ENCODE data around the gene EPHA10. TPM values are rescaled to one million over a fixed set of nuclear protein-coding genes. Genes with fewer than 3 reads are reported as not detected.

The EPHA10 gene
- total RNA-seq, 1 donor from 2014 or later: 0.97 TPM

DNA sequence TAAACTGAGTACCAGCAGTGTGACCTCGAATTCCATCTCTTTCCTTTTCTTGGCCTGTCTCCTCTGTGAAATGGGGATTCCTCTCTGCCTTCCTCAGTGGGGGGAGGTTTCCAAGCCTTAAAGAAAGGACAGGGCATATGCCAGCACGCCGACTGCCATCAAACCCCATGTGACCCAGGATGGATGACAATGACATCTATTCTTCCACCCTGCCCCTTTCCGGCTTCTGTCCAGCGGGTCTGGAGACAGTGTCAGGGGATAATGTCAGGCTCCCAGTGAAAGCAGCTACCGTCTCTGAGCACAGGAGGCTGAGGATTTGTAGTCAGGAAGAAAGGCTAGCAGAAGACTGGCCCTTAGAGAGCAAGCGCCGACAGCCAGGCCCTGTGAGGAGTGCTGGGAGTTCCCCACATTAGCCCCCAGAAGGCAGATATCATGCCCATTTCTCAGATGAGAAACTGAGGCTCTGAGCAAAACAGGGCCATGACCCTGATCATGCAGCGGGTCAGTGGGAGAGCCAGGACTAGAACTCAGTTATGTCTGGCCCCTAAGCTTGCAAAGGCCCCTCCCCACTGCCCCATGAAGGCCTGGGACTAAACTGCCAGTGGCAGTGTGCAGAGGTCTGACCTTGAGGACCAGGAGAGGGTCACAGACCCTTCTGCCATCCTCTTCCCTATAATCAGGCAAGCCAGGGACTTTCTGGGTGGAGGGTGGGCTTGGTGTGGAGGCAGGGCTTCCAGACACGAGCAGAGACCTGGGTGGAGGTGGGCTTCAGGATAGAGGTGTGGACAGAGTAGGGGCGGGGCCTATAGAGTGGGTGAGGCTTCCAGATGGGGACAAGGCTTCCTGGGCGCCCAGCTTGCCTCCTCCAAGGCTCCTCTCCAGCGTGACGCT, 42.5 kb downstream of the EPHA10 start:
- no peak for DNase-seq (ENCODE audit: extremely low spot score, unreplicated experiment)
- Mint-ChIP-seq H3K4me1 (ENCODE audit: unreplicated experiment) (no peaks in the 10 kb centered on the region), H3K9me3 (no peaks in the 10 kb centered on the region), H3K27ac (no peak overlapping the region), H3K27me3 (peaks cover 27% of the 10 kb centered on the region), H3K4me3 (no peak overlapping the region), H3K36me3 (no peaks in the 10 kb centered on the region)
- TF ChIP-seq, protein P1, sequence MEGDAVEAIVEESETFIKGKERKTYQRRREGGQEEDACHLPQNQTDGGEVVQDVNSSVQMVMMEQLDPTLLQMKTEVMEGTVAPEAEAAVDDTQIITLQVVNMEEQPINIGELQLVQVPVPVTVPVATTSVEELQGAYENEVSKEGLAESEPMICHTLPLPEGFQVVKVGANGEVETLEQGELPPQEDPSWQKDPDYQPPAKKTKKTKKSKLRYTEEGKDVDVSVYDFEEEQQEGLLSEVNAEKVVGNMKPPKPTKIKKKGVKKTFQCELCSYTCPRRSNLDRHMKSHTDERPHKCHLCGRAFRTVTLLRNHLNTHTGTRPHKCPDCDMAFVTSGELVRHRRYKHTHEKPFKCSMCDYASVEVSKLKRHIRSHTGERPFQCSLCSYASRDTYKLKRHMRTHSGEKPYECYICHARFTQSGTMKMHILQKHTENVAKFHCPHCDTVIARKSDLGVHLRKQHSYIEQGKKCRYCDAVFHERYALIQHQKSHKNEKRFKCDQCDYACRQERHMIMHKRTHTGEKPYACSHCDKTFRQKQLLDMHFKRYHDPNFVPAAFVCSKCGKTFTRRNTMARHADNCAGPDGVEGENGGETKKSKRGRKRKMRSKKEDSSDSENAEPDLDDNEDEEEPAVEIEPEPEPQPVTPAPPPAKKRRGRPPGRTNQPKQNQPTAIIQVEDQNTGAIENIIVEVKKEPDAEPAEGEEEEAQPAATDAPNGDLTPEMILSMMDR (conservative IDR thresholded peaks at IDR 0.05): no peak

DNA sequence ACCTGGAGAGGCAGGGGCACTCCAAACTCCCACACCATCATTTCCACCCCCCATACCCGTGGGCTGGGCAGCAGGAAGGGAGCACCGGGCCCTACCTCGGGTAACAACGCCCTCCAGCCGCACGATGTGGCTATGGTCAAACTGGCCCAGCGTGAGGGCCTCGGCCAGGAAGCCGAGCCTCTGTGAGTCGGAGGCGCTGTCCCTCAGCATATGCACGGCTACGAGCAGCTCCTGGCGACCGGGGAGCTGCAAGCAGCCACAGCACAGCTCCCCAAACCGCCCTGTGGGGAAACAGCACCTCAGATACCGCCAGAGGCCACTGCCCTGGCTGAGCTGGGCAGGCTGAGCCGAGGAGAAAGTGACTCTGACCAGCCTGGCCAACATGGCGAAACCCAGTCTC, 43.4 kb downstream of the EPHA10 start:
- H3K27ac Mint-ChIP-seq: no peak overlapping the region
- H3K9me3 Mint-ChIP-seq: no peaks in the 10 kb centered on the region
- peaks cover 25% of the 10 kb centered on the region for H3K27me3 Mint-ChIP-seq
- no peak for DNase-seq (ENCODE audit: extremely low spot score, unreplicated experiment)
- TF ChIP-seq, protein P1 (conservative IDR thresholded peaks at IDR 0.05): no peak
- no peak overlapping the region for H3K4me3 Mint-ChIP-seq
- H3K36me3 Mint-ChIP-seq: no peaks in the 10 kb centered on the region
- H3K4me1 Mint-ChIP-seq (ENCODE audit: unreplicated experiment): no peaks in the 10 kb centered on the region

DNA sequence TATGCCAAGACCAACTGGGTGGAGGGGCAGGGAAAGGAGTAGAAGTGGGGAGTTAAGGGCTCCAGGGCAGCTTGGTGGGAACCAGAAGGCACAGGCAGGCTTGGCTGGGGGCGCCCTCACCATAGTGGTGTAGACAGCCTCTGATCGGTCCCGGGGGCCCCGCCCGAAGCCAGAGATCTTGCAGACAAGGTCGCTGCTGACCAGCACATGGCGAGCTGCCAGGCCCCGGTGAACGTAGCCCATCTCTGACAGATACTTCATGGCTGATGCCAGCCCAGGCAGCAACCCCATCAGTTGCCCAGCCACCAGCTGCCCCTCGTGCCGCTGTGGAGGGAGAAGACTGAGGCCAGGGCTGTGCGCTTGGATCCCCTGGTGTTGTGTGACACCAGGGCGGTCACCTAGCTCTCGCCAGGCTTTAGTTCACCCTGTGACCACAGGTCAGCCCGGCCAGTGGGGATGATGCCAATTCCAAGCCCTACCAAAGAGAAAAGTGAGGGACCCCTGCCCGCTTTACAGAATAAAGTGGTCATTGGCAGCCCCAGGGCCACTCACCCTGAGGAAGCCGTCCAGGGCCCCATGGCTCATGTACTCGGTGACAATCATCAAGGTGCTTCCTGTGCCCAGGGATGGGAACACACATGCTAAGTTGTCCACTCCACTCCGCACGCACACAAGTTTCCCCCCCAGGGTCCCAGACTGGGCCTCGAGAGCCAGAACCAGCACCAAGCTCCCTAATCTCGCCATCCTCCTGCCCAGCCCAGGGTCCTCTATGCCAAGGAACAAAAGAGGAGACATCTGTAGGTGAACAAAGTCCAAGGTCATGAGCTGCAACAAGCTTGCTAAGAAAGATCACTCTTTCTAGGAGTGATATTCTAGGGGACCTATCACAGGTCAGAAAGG, 44.4 kb downstream of the EPHA10 start:
- H3K4me3 Mint-ChIP-seq: no peak overlapping the region
- no peaks in the 10 kb centered on the region for H3K4me1 Mint-ChIP-seq (ENCODE audit: unreplicated experiment)
- no peak for DNase-seq (ENCODE audit: extremely low spot score, unreplicated experiment)
- peaks cover 17% of the 10 kb centered on the region for H3K27me3 Mint-ChIP-seq
- H3K36me3 Mint-ChIP-seq: no peaks in the 10 kb centered on the region
- no peak overlapping the region for H3K27ac Mint-ChIP-seq
- H3K9me3 Mint-ChIP-seq: no peaks in the 10 kb centered on the region
- TF ChIP-seq, protein P1 (conservative IDR thresholded peaks at IDR 0.05): no peak

DNA sequence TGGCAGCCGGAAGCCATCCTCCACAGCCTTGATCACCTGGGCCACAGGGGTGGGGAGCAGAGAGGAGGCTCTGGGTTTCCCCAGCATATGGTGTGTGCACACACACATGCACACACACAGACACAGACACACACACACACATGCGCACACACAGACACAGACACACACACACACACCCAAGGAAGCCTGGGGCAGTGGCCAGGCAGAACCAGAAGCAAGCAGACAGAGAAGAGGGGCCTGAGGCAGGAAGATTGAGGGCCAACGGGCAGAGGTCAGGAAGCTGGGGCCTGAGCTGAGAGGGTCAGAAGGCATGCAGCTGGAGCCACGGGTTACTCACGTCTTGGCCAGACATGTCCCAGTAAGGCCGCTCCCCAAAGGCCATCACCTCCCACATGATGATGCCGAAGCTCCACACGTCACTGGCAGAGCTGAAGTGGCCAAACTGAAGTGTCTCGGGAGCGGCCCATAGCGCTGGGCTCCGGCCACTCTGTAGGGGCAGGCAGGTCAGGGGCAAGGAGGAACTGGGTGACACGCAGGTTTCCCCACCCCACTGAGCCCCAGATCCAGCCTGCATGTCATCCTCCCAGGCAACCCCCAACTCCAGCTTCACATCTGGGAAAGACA, 45.2 kb downstream of the EPHA10 start:
- H3K36me3 Mint-ChIP-seq: no peaks in the 10 kb centered on the region
- peaks cover 15% of the 10 kb centered on the region for H3K27me3 Mint-ChIP-seq
- H3K9me3 Mint-ChIP-seq: no peaks in the 10 kb centered on the region
- H3K4me3 Mint-ChIP-seq: no peak overlapping the region
- no peaks in the 10 kb centered on the region for H3K4me1 Mint-ChIP-seq (ENCODE audit: unreplicated experiment)
- no peak overlapping the region for H3K27ac Mint-ChIP-seq
- no peak for DNase-seq (ENCODE audit: extremely low spot score, unreplicated experiment)
- TF ChIP-seq, protein P1 (conservative IDR thresholded peaks at IDR 0.05): no peak

DNA sequence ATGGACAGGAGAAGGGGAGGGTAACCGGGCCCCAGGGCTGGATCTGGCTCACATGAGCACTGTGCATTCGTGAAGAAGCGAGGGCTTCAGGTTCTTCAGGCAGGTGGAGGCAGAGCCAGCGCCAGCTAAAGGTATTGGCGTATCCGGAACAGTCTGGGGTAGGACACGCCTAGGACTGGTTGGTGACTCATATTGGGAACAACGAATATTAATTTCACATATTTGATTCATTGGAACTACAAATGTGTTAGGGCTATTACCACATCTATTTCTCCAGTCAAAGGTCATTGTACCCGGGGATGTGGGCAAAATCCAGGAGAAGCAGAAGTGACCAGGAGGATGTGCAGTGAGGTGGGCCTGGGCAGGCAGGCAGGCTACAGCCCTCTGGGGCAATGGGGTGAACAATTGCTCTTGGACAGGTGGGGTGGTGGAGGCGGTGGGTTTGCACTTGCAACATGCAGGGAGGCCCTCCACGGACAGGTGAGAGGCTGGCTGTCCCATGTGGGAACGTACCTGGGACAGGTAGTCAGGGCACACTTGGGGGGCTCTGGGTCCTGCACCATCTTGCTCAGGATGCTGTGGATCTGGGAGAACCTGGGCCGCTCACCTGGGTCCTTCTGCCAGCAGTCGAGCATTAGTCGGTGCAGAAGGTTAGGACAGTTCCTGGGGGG, 45.9 kb downstream of the EPHA10 start:
- H3K27ac Mint-ChIP-seq: no peak overlapping the region
- H3K36me3 Mint-ChIP-seq: no peaks in the 10 kb centered on the region

More for the DNA sequence above, 45.9 kb downstream of the EPHA10 start:
- Mint-ChIP-seq H3K9me3 (no peaks in the 10 kb centered on the region), H3K27me3 (peaks cover 8% of the 10 kb centered on the region), H3K4me1 (ENCODE audit: unreplicated experiment) (no peaks in the 10 kb centered on the region), H3K4me3 (no peak overlapping the region)
- DNase-seq (ENCODE audit: extremely low spot score, unreplicated experiment): no peak
- TF ChIP-seq, protein P1 (conservative IDR thresholded peaks at IDR 0.05): no peak
